ENCODE results near the gene SPNS2.

Gene SPNS2

DNA sequence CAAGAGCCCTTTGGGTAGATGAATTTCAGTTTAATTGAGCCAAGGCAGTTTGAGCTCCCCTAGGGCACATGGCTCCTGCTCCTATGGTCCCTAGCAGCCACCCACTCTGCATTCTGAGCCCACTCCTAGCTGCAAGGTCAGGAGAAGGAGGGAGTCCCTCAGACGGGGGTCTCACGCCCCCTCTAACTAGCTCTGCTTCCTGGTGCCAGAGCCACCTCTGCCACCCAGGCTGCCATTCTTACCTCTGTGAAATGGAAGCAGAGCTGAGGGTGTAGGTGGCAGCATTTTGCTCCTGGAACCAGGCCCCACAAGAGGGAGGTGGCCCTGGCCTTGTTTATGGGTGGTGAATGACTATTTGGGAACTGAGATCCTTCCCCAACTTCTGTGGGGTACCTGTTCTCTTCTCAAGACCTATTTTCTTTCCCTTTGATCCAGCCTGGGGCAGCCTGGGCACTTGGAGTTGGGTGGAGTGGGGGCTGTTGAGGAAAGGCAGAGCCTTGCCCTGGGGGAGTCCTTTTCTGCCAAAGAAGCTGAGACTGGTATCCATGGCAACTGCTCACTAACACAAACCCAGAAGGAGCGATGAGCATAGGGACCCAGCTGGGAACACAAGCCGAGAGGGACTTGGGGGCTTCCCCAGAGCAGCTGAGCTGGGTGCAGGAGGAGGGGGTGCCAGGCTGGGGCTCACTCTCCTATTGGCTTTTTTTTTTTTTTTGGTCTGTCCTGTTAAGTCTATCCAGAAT, 4.8 kb downstream of the SPNS2 start:
- no peak for DNase-seq (ENCODE audit: low read depth in 3 of 3)

DNA sequence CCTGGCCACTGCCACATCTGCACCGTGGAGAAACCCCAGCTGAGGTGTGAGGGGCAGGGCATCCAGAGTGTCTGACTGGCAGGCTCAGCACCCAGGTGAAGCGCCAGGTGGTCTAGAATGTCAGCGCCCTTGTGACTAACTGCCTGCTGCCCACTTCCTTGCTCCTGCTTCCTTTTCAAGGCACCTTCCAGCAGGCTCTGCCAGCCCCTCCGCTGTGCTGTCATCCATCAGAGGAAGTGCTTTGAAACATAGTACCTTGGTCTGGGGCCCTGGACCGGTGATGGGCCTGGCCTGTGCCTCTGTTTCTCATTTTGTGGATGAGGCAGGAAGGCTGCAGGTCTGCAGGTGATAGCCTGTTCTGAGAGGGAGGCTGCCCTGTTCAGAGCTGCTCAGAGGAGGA, 5.5 kb downstream of the SPNS2 start:
- DNase-seq (ENCODE audit: low read depth in 3 of 3), result no peak

DNA sequence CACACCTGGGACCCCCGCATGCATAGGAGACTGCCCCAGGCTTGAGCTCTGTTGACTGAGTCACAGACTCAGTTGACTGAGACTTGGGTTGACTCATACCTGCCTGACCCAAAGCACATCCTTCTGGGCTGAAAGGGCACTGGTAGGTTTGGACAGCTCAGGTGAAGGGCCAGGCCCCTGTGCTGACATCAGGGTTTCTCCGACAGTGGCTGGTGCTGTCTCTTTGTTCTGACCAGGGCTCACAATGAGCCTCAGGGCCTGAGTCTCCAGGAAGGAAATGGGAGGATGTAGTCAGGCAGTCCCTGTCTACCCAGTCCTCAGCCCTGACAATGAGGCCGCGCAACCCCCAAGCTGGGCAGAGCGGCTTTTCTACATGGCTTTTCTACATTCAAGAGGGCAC, 6.5 kb downstream of the SPNS2 start:
- DNase-seq (ENCODE audit: low read depth in 3 of 3), result no peak

DNA sequence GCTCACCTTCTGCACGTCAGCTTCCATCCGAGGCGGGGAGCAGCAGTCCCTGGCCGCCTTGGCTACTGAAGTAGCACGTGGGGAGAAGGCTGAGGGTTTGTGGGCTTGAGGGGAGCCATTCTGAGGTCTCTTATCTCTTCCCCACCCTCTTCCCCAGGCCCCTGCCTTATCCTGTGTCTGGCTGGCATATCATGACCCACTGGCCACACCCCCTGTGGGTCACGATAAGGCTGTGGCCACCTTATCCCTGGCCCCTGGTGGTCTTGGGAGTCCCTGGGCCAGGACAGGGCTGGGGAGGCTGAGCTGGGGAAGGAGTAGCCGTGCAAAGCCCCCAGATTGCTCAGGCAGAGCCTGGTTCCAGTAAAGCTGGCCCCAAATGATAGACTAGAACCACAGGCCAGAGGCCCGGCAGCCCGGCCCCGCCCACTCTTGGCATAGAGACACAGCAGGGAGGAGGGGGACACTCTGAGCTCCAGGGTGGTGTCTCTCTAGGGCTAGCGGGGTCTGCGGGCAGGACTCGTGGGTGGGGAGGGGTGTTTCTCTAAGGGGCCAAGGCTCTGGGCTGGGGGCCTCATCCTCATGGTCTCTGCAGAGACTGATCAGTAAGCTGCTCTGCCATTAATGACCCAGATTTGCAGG, 7.6 kb downstream of the SPNS2 start:
- DNase-seq (ENCODE audit: low read depth in 3 of 3), result no peak

DNA sequence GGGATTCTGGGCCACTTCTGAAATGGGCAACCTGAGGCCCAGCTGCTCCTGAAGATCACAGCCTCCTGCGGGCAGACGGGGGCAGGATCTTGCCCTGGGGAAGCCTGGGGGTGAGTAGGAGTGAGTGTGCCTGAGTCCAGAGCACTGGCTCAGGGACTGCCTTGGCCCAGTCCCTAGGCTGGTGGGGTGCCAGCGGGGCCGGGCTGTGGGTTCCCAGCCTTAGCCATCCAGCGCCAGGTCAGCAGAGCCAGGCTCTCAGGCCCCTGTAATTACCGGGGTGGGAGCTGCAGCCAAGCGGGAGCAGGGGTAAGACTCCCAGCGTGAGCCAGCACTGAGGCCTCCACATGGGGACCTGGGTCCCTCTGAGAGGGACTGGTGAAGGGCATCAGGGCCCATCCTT, 8.2 kb downstream of the SPNS2 start:
- DNase-seq (ENCODE audit: low read depth in 3 of 3), result no peak

DNA sequence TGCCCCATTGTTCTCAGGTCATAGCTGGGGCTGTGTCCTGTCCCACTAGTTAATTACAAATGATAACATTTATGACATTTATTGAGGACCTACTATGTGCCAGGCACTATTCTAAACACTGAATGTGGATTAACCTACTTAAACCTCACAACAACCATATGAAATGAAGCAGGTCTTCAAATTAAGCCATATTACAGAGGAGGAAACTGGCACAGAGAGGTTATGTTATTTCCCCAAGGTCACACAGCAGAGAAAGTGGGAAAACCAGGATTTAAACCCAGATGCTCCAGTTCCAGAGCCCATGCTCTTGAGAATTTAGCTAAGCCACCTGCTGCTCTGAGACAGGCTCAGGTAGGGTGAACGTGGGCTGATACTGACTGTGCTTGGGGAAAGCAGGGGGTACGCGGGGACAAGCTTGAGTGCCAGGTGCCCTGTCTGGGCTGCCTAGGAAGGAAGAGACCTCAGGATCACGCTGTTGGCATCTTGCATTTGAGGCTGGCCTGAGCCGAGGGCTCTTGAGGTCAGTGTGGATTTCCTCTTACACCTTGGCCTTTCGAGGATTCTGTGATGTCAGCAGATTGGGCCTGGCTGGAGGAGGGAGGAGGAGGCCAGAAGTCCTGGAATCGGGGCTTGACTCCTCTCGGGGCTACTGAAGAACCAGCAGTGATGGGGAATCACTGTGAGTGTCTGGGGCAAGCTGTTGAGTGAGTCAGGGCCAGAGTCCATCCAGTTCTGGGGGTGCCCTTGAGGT, 8.9 kb downstream of the SPNS2 start:
- DNase-seq (ENCODE audit: low read depth in 3 of 3), result no peak

DNA sequence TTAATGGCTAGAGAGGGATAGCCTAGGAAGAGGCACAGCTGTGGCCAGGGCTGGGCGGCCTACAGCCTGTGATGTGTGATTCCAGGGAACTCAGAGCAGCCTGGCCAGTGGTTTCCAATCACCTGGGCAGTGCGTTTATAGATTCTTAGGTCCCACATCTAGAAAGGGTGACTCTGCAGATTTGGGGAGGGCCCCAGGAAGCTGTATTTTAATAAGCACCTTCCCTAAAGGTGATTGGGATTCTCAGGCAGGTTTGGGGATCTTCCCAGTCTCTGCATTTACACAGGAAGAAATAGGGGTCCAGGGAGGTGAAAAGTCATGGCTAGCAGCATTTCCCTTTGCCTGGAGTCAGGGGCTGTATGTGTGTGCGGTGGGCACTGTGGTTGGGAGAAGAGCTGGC, 9.5 kb downstream of the SPNS2 start:
- DNase-seq (ENCODE audit: low read depth in 3 of 3), result no peak

DNA sequence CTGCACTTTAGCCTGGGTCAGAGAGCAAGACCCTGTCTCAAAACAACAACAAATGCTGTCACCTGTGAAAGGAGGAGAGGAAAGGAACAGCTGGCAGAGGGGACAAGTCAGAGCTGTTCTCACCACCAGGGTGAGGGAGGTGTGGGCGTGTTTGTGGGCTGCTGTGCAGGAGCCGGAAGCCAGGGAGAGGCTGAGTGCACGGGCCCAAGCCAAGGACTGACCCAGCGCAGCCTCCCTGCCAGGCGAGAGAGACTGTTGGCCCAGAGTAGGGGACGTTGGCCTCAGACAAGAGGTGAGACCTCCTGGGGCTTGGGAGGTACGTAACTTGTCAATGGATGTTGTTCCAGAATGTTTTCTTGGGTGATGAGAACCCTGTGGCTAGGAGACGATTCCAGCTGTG, 10.7 kb downstream of the SPNS2 start:
- DNase-seq (ENCODE audit: low read depth in 3 of 3), result no peak

DNA sequence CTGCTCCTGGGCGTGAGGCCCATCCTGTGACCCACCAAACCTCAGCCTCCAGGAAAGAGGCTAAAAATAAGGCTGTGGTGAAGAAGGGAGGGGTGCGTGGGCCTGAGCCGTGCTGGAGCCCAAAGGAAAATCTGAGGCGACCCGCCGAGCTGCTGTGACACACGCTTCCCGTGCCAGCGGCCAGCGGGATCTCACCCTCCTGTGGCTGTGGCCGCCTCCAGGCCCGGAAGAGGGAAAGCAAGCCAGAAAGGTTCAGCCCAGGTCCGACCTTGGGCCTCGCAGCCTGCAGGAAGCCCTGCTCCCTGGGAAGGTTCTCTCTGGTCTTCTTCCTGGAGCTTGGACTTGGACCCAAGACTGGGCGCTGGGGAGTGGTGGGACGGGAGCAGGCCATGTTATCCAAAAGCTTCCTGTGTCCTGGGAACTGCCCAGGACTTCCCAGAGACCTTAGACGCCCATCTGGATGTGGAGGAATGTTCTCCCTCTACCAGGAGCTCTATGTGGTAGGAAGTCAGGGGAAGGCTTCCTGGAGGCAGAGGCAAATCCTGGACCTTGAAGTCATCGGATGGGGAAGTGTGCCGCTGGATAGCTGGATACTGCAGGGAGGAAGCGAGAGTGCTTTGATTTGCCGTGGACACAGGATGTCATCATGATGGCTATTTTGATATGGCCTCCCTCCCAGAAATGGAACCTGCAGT, 11.4 kb downstream of the SPNS2 start:
- DNase-seq (ENCODE audit: low read depth in 3 of 3), result no peak

DNA sequence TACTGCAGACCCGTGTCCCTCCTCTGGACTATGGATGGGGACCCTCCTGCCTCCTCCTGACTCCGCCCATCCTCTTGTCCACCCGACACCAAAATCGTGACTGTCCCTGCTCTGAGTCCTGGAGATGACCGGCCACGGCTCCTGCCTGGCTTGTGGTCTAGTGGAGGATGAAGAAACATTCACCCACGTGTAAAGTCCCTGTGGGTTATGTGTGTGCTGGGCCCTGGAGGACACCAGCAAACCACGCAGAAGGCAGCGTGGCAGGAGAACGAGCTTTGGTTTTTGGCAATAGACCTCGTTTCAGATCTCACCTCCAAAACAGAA, 11.9 kb downstream of the SPNS2 start:
- no peak for DNase-seq (ENCODE audit: low read depth in 3 of 3)

DNA sequence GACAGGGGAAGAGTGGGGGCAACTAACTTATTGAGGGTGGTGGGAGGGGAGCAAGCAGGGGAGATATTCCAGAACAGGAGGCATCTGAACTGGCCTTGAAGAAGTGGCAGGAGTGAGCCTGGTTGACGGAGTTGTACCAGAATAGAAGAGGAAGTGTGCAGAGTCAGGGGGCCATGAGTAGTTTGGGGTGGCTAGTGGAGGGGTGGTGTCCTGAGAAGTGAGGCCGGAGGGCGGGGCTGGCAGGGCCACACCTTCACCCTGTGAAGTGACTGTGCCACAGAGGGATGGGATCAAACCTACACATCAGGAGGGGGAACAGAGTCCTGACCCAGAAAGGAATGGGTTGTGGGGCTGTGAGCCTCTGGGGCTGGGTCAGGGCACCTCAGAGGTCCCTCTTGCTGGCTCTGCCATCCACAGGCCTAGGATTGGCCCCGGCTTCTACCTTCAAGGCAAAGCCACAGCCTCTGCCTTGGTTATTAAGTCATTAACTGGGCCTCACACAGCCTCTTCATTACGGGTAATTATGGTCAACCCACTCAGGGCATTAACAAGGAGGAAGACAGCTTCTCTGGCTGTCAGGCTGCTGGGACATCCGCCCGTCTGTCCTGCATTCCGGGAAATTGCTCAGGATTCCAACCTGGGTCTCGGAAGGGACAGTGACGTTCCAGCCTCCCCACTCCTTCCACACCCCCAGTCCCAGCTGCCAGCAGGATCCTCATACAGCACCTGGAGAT, 12.7 kb downstream of the SPNS2 start:
- no peak for DNase-seq (ENCODE audit: low read depth in 3 of 3)

DNA sequence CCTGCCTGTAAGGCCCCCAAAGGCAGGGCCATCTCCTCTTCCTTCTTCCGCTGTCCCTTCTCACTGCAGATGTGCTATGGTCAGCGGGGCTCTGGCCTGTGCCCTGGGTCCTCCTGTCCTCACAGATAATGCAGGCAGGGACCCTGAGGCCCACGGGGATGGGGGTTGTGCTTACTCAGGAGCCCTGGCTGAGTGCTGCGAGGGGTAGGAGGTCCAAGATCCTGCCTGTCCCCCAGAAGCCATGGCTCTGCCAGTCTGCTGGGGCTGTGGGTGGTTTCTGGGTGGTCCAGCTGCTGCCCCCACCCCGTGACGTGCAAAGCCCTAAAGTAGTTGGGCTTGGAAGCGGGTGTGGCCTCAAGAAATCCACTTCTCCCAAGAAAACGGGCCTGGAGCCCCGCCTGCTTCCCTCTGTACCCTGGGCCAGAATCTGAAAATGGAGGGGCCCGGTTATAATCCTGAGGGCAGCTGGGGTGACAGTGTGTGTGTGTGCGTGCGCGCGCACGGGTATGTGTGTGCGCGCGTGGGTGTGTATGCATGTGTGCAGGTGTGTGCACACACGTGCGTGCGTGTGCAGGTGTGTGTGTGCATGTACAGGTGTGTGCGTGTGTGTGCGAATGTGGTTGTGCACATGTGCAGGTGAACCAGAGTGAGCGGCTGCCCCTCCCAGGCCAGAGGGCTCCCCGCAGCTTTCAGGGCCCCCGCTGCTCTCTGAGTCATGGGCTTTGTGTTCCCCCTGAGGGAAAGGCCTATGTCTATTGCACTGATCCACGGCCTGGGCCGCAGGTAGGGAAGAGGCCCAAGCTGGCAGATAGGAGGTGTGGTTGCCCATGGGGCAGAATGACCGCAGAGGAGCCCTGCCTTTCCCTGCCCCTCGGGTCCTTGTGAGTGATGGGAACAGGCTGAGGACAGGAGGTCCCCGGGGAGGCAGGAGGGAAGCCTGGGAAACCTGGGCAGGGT, 13.8 kb downstream of the SPNS2 start:
- DNase-seq (ENCODE audit: low read depth in 3 of 3), result no peak

DNA sequence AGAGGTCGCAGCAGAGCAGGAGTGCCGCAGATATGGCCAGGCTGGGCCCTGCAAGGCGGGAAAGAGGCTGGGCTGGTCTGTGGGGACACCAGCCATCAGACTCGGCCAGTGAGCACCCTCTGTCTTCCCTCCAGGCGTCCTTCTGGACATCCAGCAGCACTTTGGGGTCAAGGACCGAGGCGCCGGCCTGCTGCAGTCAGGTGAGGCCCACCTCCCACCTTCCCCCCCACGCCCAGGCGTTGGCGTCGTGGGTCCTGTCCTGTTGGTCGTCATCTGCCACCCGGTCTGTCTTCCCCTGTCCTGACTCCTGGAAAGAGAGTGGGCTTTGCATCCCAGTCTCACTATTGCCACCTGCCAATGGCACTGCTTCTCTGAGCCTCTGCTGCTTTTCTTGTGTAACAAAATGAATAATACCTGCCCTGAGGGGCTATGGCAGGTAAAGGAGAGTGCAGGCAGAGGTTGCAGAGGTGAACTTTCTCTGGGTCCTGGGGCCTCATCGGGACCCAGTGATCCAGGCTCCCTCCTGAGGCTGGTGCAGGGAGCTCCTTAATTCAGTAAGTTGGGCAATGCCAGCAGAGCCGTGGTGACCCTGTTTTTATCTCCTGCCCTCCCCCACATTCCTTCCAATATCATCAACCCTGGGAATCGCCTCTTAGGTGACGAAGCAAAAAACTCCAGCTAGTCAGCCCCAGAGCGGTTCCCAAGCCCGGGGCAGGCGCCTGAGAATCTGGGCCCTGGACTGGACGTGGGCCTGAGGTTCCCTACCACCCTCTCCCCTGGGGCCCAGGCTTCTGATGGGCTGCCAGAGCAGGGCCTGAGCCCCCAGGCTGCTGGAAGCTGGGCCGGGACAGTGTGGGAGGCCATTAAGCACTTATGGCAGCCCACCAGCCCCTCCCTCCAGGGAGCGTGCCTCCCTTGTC, 14.7 kb downstream of the SPNS2 start:
- no peak for DNase-seq (ENCODE audit: low read depth in 3 of 3)

DNA sequence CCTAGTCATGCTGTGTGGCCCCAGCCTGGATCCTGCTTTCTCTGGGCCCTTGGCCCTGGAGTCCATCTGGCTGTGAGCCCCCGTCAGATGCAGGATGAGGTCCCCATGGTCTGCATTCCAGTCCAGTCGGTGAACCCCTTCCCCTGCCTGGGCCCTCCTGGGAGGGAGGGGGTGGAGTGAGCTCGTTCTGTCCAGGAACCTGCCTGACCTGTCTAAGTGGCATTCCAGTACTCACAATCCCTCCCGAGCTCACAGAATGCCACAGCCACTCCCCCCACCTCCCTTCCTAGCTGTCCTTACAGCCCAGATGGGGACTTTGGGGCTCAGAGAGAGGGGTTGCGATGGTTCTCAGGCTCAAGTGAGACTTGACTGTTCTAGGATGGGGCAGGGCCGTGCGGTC, 15.5 kb downstream of the SPNS2 start:
- no peak for DNase-seq (ENCODE audit: low read depth in 3 of 3)

DNA sequence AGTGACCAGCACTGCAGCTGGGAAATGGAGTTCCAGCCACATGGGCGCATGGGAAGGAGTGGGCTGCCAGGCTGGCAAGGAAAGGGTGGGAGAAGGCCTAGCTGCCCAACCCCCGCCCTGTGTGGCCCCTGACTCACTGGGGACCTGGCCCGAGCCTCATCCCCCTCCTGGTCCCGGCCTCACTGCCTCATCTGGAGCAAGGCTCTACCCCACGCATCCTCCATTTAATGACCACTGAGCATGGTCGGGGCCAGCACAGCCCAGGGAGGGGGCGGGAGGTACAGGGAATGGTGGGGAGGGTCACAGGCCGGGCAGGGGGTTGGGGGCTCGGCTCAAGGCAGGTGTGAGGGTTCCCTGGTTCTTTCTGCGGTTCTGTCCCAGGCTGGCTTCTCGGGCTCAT, 16.1 kb downstream of the SPNS2 start:
- DNase-seq (ENCODE audit: low read depth in 3 of 3), result no peak

DNA sequence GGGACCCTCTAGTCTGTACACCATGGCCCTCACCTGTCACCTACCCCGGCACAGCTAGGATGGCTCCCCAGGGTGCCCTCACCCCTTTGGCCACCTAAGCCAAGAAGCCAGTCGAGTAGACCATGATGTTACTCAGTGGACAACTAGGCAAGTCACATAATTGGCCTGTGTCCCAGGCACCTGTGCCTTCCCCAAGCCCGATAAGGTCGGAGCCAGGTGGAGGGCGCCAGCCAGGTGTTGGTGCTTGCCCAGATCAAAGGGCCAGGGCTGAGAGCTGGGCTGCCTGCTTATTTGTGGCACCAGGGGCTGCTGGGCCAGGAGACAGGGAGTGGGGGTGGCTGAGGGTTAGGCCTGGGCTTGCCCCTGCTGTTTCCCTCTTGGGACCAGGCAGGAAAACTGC, 16.8 kb downstream of the SPNS2 start:
- DNase-seq (ENCODE audit: low read depth in 3 of 3), result no peak

DNA sequence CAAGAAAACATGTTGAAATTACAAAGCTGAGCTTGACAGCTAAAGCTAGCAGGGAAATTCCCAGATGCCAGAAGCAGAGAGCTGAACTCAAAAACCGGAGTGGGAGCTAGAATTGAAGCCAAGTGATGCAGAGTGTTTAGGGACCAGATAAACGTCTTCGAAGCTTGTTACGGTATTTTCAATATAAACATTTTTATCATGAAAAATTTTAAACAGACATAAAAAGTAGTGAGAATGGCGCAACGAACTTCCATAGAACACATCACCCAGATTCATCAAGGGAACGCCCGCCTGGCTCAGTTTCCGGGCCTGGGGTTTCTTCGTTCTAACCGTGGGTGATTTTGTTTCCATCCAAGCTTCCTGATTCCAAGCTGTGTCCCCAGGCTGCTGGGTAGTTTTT, 18.1 kb downstream of the SPNS2 start:
- DNase-seq (ENCODE audit: low read depth in 3 of 3), result no peak

DNA sequence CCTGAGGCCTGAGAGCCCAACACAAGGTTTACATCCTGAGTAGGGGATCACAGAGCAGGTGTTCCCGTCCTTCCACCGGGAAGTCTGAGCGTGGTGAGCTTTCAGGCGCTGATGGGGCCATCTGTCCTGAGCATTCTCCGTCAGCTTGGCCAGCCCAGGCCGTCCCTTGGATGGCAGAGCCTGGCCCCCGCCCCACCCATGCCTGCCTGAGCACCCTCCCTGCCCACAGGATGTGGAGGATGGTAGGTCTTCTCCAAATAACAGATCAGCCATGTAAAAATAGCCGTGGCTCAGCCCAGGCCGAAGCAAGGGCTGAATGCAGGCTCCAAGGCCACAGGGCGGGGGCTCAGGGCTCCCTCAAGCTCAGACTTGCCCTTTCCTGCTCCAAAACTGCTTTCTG, 20.2 kb downstream of the SPNS2 start:
- DNase-seq (ENCODE audit: low read depth in 3 of 3), result no peak

DNA sequence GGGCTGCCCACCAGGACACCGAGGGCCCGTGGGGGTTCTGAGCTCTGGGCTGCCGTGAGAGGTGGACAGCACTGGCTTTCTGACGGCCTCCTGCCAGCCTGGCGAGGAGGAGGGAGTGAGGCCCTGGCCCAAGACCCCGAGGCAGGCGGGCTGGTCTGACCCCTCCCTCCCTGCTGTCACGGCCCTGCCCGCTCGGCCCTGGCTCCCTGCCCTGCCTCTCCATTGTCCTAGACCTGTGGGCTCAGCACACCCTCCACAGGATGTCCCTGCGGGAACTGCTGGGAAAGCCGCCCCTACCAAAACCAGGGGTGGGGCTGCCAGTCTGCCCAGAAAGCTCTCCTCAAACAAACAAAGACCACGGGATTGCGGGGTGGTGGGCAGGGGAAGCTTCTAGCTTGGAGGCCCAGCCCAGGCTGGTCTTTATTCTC, 20.7 kb downstream of the SPNS2 start:
- DNase-seq (ENCODE audit: low read depth in 3 of 3), result no peak
